HEK293 (cell line): ENCODE measurements around the gene SPINK1.

Source experiments
- CTCF ChIA-PET: fragments of 350-600 bp; formaldehyde crosslinking; extraction: SDS; loops from one replicate; lab custom pipeline; 2021; ENCODE audit warnings: antibody characterized with exemption; lab: Yijun Ruan, JAX
- POLR2A ChIA-PET: fragments of 300-600 bp; formaldehyde crosslinking; extraction: SDS; loops from one replicate; lab custom pipeline; 2020; ENCODE audit warnings: antibody characterized with exemption, inconsistent platforms; lab: Yijun Ruan, JAX
- H3K27ac ChIP-seq: fragments of 200-500 bp; sonication (Bioruptor generic); 2 replicates; pipeline ENCODE4 v1.5.1; 2014; ENCODE audit warnings: low read depth, low read length, control low read depth, inconsistent platforms; ENCODE audit errors: extremely low read depth
- H3K36me3 ChIP-seq, 2 experiments: fragments of 200-500 bp in 1 of 2; sonication (Bioruptor generic) in 1 of 2; 1 replicate in 1 of 2; 2 replicates in 1 of 2; pipeline ENCODE4 v1.5.1; 2014 to 2017; ENCODE audit warnings: inconsistent platforms in 2 of 2, low read length in 2 of 2; ENCODE audit not compliant: control insufficient read depth in 2 of 2, insufficient read depth in 1 of 2
- H3K4me1 ChIP-seq: fragments of 200-500 bp; sonication (Bioruptor generic); 2 replicates; pipeline ENCODE4 v1.5.1; 2014; ENCODE audit warnings: mild to moderate bottlenecking, low read length, inconsistent platforms; ENCODE audit not compliant: control insufficient read depth, insufficient read depth
- H3K4me3 ChIP-seq: 2 replicates; pipeline ENCODE4 v1.5.1; 2011; ENCODE audit warnings: low read depth, mild to moderate bottlenecking, control low read depth, low read length, moderate library complexity
- H3K9me3 ChIP-seq: fragments of 200-500 bp; sonication (Bioruptor generic); 2 replicates; pipeline ENCODE4 v1.5.1; 2014; ENCODE audit warnings: low read depth, low read length, inconsistent platforms; ENCODE audit not compliant: control insufficient read depth, insufficient read depth
- AEBP2 ChIP-seq: fragments of 450-650 bp; formaldehyde crosslinking; IDR thresholded peaks from 2 replicates; pipeline ENCODE4 v1.5.1; 2016; ENCODE audit warnings: missing biosample characterization, missing genetic modification characterization, borderline replicate concordance
- BCL6B ChIP-seq: fragments of 450-650 bp; formaldehyde crosslinking; IDR thresholded peaks from 2 replicates; pipeline ENCODE4 v1.5.1; 2017; ENCODE audit warnings: missing biosample characterization, missing genetic modification characterization
- GLI2 ChIP-seq: fragments of 450-650 bp; formaldehyde crosslinking; IDR thresholded peaks from 2 replicates; pipeline ENCODE4; 2017; ENCODE audit warnings: missing biosample characterization, missing genetic modification characterization, low read depth, borderline replicate concordance
- INSM2 ChIP-seq: fragments of 450-650 bp; formaldehyde crosslinking; IDR thresholded peaks from 2 replicates; pipeline ENCODE4 v1.5.1; 2016; ENCODE audit warnings: missing biosample characterization, missing genetic modification characterization
- KLF17 ChIP-seq: fragments of 450-650 bp; formaldehyde crosslinking; IDR thresholded peaks from 2 replicates; pipeline ENCODE4 v1.5.1; 2016; ENCODE audit warnings: missing biosample characterization, missing genetic modification characterization
- KLF9 ChIP-seq: fragments of 450-650 bp; formaldehyde crosslinking; IDR thresholded peaks from 2 replicates; pipeline ENCODE4 v1.5.1; 2016; ENCODE audit warnings: missing biosample characterization, missing genetic modification characterization, low read depth
- PBX3 ChIP-seq: sonication (generic); formaldehyde crosslinking; IDR thresholded peaks from 2 replicates; pipeline ENCODE4 v1.8.1; 2022; ENCODE audit warnings: mild to moderate bottlenecking, moderate library complexity, missing genetic modification reagents
- PRDM1 ChIP-seq: fragments of 450-650 bp; formaldehyde crosslinking; IDR thresholded peaks from 2 replicates; pipeline ENCODE4; 2016; ENCODE audit warnings: missing biosample characterization, missing genetic modification characterization
- ZBTB26 ChIP-seq: fragments of 450-650 bp; formaldehyde crosslinking; optimal IDR thresholded peaks from 2 replicates; pipeline ENCODE3; 2016; ENCODE audit warnings: missing biosample characterization, mild to moderate bottlenecking, missing genetic modification characterization
- ZBTB6 ChIP-seq: fragments of 450-650 bp; formaldehyde crosslinking; IDR thresholded peaks from 2 replicates; pipeline ENCODE4 v1.5.1; 2017; ENCODE audit warnings: missing biosample characterization, missing genetic modification characterization
- ZNF112 ChIP-seq: fragments of 450-650 bp; formaldehyde crosslinking; IDR thresholded peaks from 2 replicates; pipeline ENCODE4 v1.5.0; 2017; ENCODE audit warnings: missing biosample characterization, missing genetic modification characterization
- ZNF433 ChIP-seq: fragments of 450-650 bp; formaldehyde crosslinking; IDR thresholded peaks from 2 replicates; pipeline ENCODE4 v1.5.1; 2016; ENCODE audit warnings: missing biosample characterization, missing genetic modification characterization, low read depth
- ZNF48 ChIP-seq: fragments of 450-650 bp; formaldehyde crosslinking; IDR thresholded peaks from 2 replicates; pipeline ENCODE4 v1.5.1; 2016; ENCODE audit warnings: missing biosample characterization, missing genetic modification characterization
- ZNF518A ChIP-seq: fragments of 450-650 bp; formaldehyde crosslinking; conservative IDR thresholded peaks from 2 replicates; pipeline ENCODE4 v1.5.1; 2016; ENCODE audit warnings: low read depth, missing biosample characterization, missing genetic modification characterization
- ZNF529 ChIP-seq: fragments of 450-650 bp; formaldehyde crosslinking; IDR thresholded peaks from 2 replicates; pipeline ENCODE4 v1.5.1; 2017; ENCODE audit warnings: missing genetic modification characterization, missing biosample characterization; ENCODE audit not compliant: insufficient replicate concordance
- ZNF701 ChIP-seq: fragments of 450-650 bp; formaldehyde crosslinking; IDR thresholded peaks from 2 replicates; pipeline ENCODE4 v1.5.1; 2016; ENCODE audit warnings: missing biosample characterization, missing genetic modification characterization
- ZNF830 ChIP-seq: fragments of 450-650 bp; IDR thresholded peaks from 2 replicates; pipeline ENCODE4 v1.5.0; 2018; ENCODE audit warnings: missing biosample characterization, missing genetic modification characterization, low read depth, mild to moderate bottlenecking, moderate library complexity
- ZNF843 ChIP-seq: fragments of 450-650 bp; formaldehyde crosslinking; IDR thresholded peaks from 2 replicates; pipeline ENCODE4 v1.5.1; 2016; ENCODE audit warnings: missing biosample characterization, missing genetic modification characterization
- ZSCAN4 ChIP-seq: fragments of 450-650 bp; formaldehyde crosslinking; IDR thresholded peaks from 2 replicates; pipeline ENCODE4 v1.5.1; 2017; ENCODE audit warnings: missing biosample characterization, missing genetic modification characterization

Gene SPINK1

GRCh38 chr5:147801461-147801860 lies 30.0 kb downstream of the SPINK1 start:
- Histone ChIP-seq H3K4me1 (no peaks in the 10 kb centered on the region), H3K27ac (no peak overlapping the region), H3K4me3 (no peak overlapping the region), H3K9me3 (no peaks in the 10 kb centered on the region), H3K36me3 (no peaks in the 10 kb centered on the region)
- ChIA-PET CTCF (no interaction called here), POLR2A (no interaction called here)
- no peak for TF ChIP-seq ZNF843 (tag by site-specific recombination)
- TF ChIP-seq KLF9 (tag by site-specific recombination): no peak
- no peak for TF ChIP-seq ZBTB6 (tag by site-specific recombination)
- no peak for TF ChIP-seq ZBTB26 (tag by site-specific recombination)
- TF ChIP-seq GLI2 (tag by site-specific recombination): no peak
- no peak for TF ChIP-seq PBX3 (CRISPR knock-in tag)
- TF ChIP-seq ZSCAN4 (tag by site-specific recombination): no peak
- no peak for TF ChIP-seq ZNF701 (tag by site-specific recombination)
- TF ChIP-seq ZNF433 (tag by site-specific recombination): no peak
- no peak for TF ChIP-seq BCL6B (tag by site-specific recombination)

- Histone ChIP-seq H3K4me3 (no peak overlapping the region), H3K4me1 (no peaks in the 10 kb centered on the region), H3K27ac (no peak overlapping the region), H3K9me3 (no peaks in the 10 kb centered on the region), H3K36me3 (no peaks in the 10 kb centered on the region)
- CTCF ChIA-PET: no interaction called here
- POLR2A ChIA-PET: no interaction called here
- no peak for TF ChIP-seq ZNF112
- no peak for TF ChIP-seq ZNF529 (tag by site-specific recombination)
- no peak for TF ChIP-seq ZNF830 (tag by site-specific recombination)
- no peak for TF ChIP-seq KLF17
- no peak for TF ChIP-seq AEBP2 (tag by site-specific recombination)
- no peak for TF ChIP-seq PRDM1 (tag by site-specific recombination)
- TF ChIP-seq ZNF518A (tag by site-specific recombination): no peak
- TF ChIP-seq INSM2 (tag by site-specific recombination): no peak
- TF ChIP-seq ZNF48 (tag by site-specific recombination): no peak
Observed at GRCh38 chr5:147800491-147800890, 31.0 kb downstream of the SPINK1 start.
